HuH-7.5 (cell line): ENCODE measurements around the gene SPP1.
"Not testable (repeated sequence)": the region's sequence is repeated elsewhere in the genome, so short reads cannot be mapped to it uniquely, and the experiment has no call there.

Source experiments
- DNase-seq: peaks from one replicate; pipeline ENCODE4 v3.0.0; 2011; ENCODE audit warnings: low spot score

Gene SPP1

DNA sequence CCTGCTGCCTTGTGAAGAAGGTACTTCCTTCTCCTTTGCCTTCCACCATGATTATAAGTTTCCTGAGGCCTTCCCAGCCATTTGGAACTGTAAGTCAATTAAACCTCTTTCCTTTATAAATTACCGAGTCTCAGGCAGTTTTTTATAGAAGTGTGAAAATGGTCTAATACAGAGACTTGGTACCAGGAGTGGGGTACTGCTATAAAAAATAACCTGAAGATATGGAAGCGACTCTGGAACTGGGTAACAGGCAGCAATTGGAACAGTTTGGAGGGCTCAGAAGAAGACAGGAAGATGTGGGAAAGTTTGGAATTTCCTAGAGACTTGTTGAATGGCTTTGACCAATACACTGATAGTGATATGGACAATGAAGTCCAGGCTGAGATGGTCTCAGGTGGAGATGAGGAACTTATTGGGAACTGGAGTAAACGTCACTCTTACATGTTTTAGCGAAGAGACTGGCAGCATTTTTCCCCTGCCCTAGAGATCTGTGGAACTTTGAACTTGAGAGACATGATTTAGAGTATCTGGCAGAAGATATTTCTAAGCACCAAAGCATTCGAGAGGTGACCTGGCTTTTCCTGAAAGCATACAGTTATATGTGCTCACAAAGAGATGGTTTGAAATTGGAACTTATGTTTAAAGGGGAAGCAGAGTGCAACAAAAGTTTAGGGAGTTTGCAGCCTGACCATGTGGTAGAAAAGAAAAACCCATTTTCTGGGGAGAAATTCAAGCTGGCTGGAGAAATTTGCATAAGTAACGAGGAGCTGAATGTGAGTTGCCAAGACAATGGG, 50.6 kb downstream of the SPP1 start:
- not testable (repeated sequence) for DNase-seq

DNA sequence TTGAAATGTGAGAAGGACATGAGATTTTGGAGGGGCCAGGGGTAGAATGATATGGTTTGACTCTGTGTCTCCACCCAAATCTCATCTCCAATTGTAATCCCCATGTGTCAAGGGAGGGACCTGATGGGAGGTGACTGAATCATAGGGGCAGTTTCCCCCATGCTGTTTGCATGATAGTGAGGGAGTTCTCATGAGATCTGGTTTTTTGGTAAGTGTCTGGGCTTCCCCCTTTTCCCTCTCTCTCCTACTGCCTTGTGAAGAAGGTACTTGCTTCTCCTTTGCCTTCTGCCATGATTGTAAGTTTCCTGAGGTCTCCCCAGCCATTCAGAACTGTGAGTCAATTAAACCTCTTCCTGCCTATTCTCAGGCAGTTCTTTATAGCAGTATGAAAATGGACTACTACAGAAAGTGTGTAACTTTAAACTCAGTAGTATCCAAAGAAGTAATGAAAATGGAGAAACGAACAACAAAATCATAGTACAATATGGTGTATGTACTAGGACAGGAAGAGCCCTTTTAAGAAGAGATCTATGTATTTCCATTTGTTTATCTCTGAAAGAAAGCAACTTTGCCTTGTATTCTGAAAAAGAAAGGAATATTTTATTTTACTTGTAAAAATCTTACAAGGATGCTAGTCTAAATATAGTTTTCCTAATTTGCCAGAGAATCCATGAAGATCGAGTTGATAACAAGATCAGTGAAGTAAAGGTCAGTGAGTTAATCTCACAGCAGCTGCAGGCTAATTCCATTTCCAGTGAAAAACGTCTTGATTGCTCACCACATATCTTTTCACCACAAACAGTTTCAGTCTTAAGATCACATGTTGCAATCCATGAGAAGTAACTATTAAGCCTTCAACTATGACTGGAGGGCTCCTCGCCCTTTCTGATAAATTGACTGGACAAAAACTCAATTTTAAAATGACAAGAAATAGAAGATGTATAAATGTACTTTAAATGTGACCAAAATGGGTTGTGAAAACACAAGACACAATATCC, 52.4 kb downstream of the SPP1 start:
- no peak for DNase-seq

- DNase-seq, result no peak
These were observed 53.4 kb downstream of the SPP1 start for GRCh38 chr4:88028946-88029345.

DNA sequence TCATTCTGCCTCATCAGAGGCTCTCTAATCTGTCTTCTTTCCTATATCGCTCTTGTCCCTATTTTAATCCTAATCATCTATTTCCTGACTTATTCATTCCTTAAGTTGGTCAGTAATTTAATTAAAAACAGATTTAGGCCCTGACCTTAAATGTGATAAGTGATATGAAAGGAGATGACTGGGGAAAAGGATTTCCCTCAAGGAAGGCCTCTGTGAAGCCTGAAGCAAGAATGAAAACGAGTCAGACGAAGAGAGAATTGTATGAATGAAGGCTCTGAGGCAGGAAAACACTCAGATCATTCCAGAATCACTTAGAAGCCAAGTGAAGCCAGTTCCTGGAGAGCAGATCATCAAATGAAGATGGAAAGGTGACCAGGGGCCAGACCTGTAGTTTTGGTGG, 54.0 kb downstream of the SPP1 start:
- DNase-seq, result no peak

DNA sequence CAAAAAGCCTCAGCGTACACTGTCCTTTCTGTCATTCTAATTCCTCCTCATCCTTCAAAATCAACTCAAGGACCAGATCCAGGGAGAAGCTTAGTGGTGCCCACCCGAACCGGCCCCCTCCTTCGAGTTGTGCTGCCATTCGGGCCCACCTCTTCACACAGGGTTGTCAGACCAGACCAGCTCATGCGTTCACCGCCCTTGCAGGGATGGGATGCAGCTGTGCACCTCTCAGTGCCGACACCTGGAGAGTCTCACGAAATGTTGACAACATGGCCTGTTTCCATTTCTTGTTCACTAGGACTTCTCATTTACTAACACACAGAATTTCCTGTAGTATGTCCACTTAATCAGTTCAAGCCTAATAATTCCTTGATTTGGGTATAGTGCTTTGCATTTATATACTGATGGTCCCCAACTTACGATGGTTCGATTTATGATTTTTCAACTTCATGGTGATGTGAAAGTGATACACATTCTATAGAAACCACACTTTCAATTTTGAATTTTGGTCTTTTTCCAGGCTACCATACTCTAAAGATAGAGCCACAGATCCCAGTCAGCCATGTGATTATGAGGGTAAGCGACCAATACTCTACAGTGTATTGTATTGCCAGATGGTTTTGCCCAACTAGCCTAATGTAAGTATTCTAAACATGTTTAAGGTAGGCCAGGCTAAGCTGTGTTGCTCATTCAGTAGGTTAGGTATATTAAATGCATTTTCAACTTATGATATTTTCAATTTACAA, 55.2 kb downstream of the SPP1 start:
- no peak for DNase-seq
